ENCODE measurements around the gene PTCD2.

DNA sequence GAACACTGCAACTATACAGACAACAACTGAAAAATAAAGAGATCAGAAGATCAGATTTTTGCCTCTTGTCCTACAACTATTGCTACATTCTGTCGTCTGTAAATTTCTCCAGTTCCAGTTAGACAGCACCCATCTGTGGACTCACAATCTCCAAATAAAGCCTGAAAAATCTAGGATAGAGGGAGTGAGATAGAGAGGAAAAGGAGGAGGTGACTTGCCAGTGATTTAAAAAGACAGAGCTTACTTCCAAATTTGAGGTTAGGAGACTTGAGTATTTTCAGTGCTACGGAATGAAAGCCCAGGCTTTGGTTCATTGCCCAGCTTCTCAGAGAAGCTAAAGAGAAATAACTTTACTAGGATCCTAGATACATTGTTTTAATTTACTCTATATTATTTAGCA is 63.6 kb downstream of the PTCD2 start:
- TF ChIP-seq NR2C2 (CRISPR knock-in tag; IDR thresholded peaks at IDR 0.05) (no peak), NR2C2 (tag; IDR thresholded peaks at IDR 0.05) (no peak), NONO (IDR thresholded peaks at IDR 0.05; ENCODE audit: low read depth in 2 of 2, low read length in 1 of 2) (no peak), KLF10 (CRISPR knock-in tag; IDR thresholded peaks at IDR 0.05) (no peak), POLR2A (conservative IDR thresholded peaks at IDR 0.05) (no peak), TEAD4 (IDR thresholded peaks at IDR 0.05; ENCODE audit: low read length) (no peak), TEAD4 (CRISPR knock-in tag; IDR thresholded peaks at IDR 0.05; ENCODE audit: borderline replicate concordance) (no peak), HDAC6 (IDR thresholded peaks at IDR 0.05; ENCODE audit: low read depth, low read length) (no peak), ZNF217 (CRISPR knock-in tag; IDR thresholded peaks at IDR 0.05) (no peak), L3MBTL2 (IDR thresholded peaks at IDR 0.05) (no peak), GTF2F1 (IDR thresholded peaks at IDR 0.05; ENCODE audit: low read depth, low read length) (no peak), ZSCAN29 (IDR thresholded peaks at IDR 0.05) (no peak), SETDB1 (IDR thresholded peaks at IDR 0.05; ENCODE audit: low read length) (no peak), TRIM24 (IDR thresholded peaks at IDR 0.05) (no peak)
- TF ChIP-seq, protein P1, sequence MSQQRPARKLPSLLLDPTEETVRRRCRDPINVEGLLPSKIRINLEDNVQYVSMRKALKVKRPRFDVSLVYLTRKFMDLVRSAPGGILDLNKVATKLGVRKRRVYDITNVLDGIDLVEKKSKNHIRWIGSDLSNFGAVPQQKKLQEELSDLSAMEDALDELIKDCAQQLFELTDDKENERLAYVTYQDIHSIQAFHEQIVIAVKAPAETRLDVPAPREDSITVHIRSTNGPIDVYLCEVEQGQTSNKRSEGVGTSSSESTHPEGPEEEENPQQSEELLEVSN (IDR thresholded peaks at IDR 0.05; ENCODE audit: borderline replicate concordance in 1 of 2, extremely low read depth in 1 of 2, insufficient read depth in 1 of 2, insufficient read length in 1 of 2, low read depth in 1 of 2, low read length in 1 of 2, poor library complexity in 1 of 2, severe bottlenecking in 1 of 2) = no peak
- TF ChIP-seq, protein P2, sequence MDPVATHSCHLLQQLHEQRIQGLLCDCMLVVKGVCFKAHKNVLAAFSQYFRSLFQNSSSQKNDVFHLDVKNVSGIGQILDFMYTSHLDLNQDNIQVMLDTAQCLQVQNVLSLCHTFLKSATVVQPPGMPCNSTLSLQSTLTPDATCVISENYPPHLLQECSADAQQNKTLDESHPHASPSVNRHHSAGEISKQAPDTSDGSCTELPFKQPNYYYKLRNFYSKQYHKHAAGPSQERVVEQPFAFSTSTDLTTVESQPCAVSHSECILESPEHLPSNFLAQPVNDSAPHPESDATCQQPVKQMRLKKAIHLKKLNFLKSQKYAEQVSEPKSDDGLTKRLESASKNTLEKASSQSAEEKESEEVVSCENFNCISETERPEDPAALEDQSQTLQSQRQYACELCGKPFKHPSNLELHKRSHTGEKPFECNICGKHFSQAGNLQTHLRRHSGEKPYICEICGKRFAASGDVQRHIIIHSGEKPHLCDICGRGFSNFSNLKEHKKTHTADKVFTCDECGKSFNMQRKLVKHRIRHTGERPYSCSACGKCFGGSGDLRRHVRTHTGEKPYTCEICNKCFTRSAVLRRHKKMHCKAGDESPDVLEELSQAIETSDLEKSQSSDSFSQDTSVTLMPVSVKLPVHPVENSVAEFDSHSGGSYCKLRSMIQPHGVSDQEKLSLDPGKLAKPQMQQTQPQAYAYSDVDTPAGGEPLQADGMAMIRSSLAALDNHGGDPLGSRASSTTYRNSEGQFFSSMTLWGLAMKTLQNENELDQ (CRISPR knock-in tag; IDR thresholded peaks at IDR 0.05; ENCODE audit: borderline replicate concordance) = no peak
